Right lobe of liver (tissue), 6 donors: ENCODE measurements around the gene MAP7D2. TPM values are rescaled to one million over a fixed set of nuclear protein-coding genes. Genes with fewer than 3 reads are reported as not detected.
A peak's percentile ranks its signal among the peaks of the same experiment; 100 is the strongest.

Experiments used
- ATAC-seq, 4 donors: fragments of 200-7000 bp; cut with Tn5 transposase; one replicate each; pipeline ENCODE4 v1.9.1; 2020; ENCODE audit warnings: mild to moderate bottlenecking in 4 of 4, moderate library complexity in 4 of 4
- DNase-seq, 3 donors: peaks; one replicate each; pipeline ENCODE4 v3.0.0-alpha.2; 2020
- H3K27ac ChIP-seq, 3 donors: fragments of 200-600 bp; one replicate each; pipeline ENCODE4 v1.8.0; 2022
- H3K27me3 ChIP-seq, 2 donors: fragments of 200-600 bp; one replicate each; pipeline ENCODE4 v1.8.0; 2022
- H3K36me3 ChIP-seq, 4 donors: fragments of 200-600 bp; sonication (generic) in 1 of 4; one replicate each; pipeline versions ENCODE4 v1.5.1 to v1.8.0; 2017 to 2022; ENCODE audit warnings: control low read depth in 1 of 4
- H3K4me1 ChIP-seq, 4 donors: fragments of 200-600 bp; sonication (generic) in 1 of 4; one replicate each; pipeline versions ENCODE4 v1.5.1 to v1.8.0; 2017 to 2022; ENCODE audit warnings: control low read depth in 1 of 4
- H3K4me3 ChIP-seq, 3 donors: fragments of 200-600 bp; one replicate each; pipeline ENCODE4 v1.8.0; 2022
- H3K9me3 ChIP-seq, 4 donors: fragments of 200-600 bp; sonication (generic) in 1 of 4; one replicate each; pipeline versions ENCODE4 v1.5.1 to v1.8.0; 2017 to 2022; ENCODE audit warnings: control low read depth in 1 of 4
- CTCF ChIP-seq, 4 donors: fragments of 200-600 bp in 3 of 4; fragments of 450-650 bp in 1 of 4; IDR thresholded peaks; one replicate each; pipeline versions ENCODE4 v1.5.1 to v1.8.0; 2016 to 2022; ENCODE audit warnings: antibody characterized with exemption in 4 of 4, mild to moderate bottlenecking in 2 of 4
- POLR2A ChIP-seq: fragments of 450-650 bp; IDR thresholded peaks from one replicate; pipeline ENCODE4 v1.6.1; 2017; ENCODE audit warnings: antibody characterized with exemption, mild to moderate bottlenecking
- WGBS: methylation state at CpG from one replicate; pipeline ENCODE4 v1.1.6; 2018; ENCODE audit warnings: low coverage, low lambda C conversion rate; ENCODE audit not compliant: insufficient coverage; ENCODE audit errors: missing lambda C conversion rate; 5-methylcytosine and 5-hydroxymethylcytosine counted together
- intact Hi-C, 2 donors: fragments of 100-400 bp; cut with DNase I; formaldehyde crosslinking; loops; one replicate each; pipeline versions ENCODE4 v1.11.2 to v1.14.1; 2022
- total RNA-seq, 6 experiments: library from RNA; depleted of rRNA in 2 of 6; stranded (reverse); fragments of >200 nt in 2 of 6; fragmentation: NEBNext Ultra II Directional in 3 of 6; extraction: Animal tissue kit (Norgen Biotek cat#: 25700) in 3 of 6; gene quantifications; one replicate each; pipeline versions ENCODE4 v1.1.0 to v1.2.4, GENCODE V29; 2016 to 2023
- donor health status: DM: no; HTN: yes; CAD: no.
- donor health status: DM: no; HTN: no; CAD: no.
- donor health status: DM: no; HTN: no; CAD: no.
- donor health status: DM: no; HTN: yes; CAD: no.
- donor health status: DM: no; HTN: yes; CAD: no.

The MAP7D2 gene
- total RNA-seq, 6 experiments from 2014 or later = 0.11 to 0.49 (median 0.30) TPM; not detected in 2

- intact Hi-C loops = loop anchor here in 1 of 2 donors (10.0 kb wide), 1 partner anchor 158 kb away; no protein-coding TSS in a partner anchor
- WGBS = 73% methylated on average over 6 of the region's 10 CpGs
- ATAC-seq = no peak
- Histone ChIP-seq H3K4me3 (no peak overlapping the region), H3K4me1 (no peaks in the 10 kb centered on the region), H3K36me3 (no peaks in the 10 kb centered on the region), H3K27me3 (no peaks in the 10 kb centered on the region), H3K27ac (no peak overlapping the region), H3K9me3 (no peaks in the 10 kb centered on the region)
- DNase-seq = no peak
- TF ChIP-seq CTCF (IDR thresholded peaks at IDR 0.05) = no peak
- TF ChIP-seq POLR2A = no peak
These were observed 53.6 kb downstream of the MAP7D2 start for GRCh38 chrX:20063153-20063552.

GRCh38 chrX:20061855-20062254 lies 54.9 kb downstream of the MAP7D2 start:
- TF ChIP-seq POLR2A = no peak
- TF ChIP-seq CTCF (IDR thresholded peaks at IDR 0.05) = no peak
- DNase-seq (no peak), ATAC-seq (peak in 1 of 4 donors; percentile 48)
- no peak overlapping the region for H3K27ac ChIP-seq
- H3K4me3 ChIP-seq = no peak overlapping the region
- H3K9me3 ChIP-seq = no peaks in the 10 kb centered on the region
- no peaks in the 10 kb centered on the region for H3K27me3 ChIP-seq
- no peaks in the 10 kb centered on the region for H3K36me3 ChIP-seq
- intact Hi-C loops = loop anchor here in 1 of 2 donors (10.0 kb wide), 1 partner anchor 157 kb away; no protein-coding TSS in a partner anchor
- WGBS = 0% methylated on average over 1 of the region's 1 CpG
- H3K4me1 ChIP-seq = no peaks in the 10 kb centered on the region

- H3K27ac ChIP-seq = no peak overlapping the region
- ATAC-seq = peak in 1 of 4 donors; percentile 18
These were observed 55.6 kb downstream of the MAP7D2 start for GRCh38 chrX:20060961-20061748.

GRCh38 chrX:20059467-20060128 lies 57.1 kb downstream of the MAP7D2 start:
- WGBS = 54% methylated on average over 5 of the region's 5 CpGs
- no peak for TF ChIP-seq CTCF (IDR thresholded peaks at IDR 0.05)
- TF ChIP-seq POLR2A = no peak
- Histone ChIP-seq H3K27ac (no peak overlapping the region), H3K4me3 (no peak overlapping the region), H3K27me3 (no peaks in the 10 kb centered on the region), H3K36me3 (no peaks in the 10 kb centered on the region), H3K4me1 (no peaks in the 10 kb centered on the region), H3K9me3 (no peaks in the 10 kb centered on the region)
- DNase-seq (no peak), ATAC-seq (no peak)
- intact Hi-C loops = loop anchor here in 1 of 2 donors (10.0 kb wide), 1 partner anchor 155 kb away; no protein-coding TSS in a partner anchor

More at GRCh38 chrX:20060961-20061748, 55.6 kb downstream of the MAP7D2 start:
- Histone ChIP-seq H3K27me3 (no peaks in the 10 kb centered on the region), H3K9me3 (no peaks in the 10 kb centered on the region), H3K36me3 (no peaks in the 10 kb centered on the region), H3K4me1 (no peaks in the 10 kb centered on the region), H3K4me3 (no peak overlapping the region)
- intact Hi-C loops = loop anchor here in 1 of 2 donors (10.0 kb wide), 1 partner anchor 156 kb away; no protein-coding TSS in a partner anchor
- no peak for DNase-seq
- TF ChIP-seq POLR2A (no peak), CTCF (IDR thresholded peaks at IDR 0.05) (no peak)
- WGBS = 0% methylated on average over 1 of the region's 5 CpGs
